A549 (cell line): ENCODE results near the gene MRPL34.

Experiments
- BHLHE40 ChIP-seq: IDR thresholded peaks from 2 replicates; pipeline ENCODE4 v1.6.1; 2012; ENCODE audit warnings: low read depth, low read length, inconsistent platforms
- CEBPB ChIP-seq, 2 experiments: fragments of >200 bp in 1 of 2; sonication (Bioruptor Twin) in 1 of 2; formaldehyde crosslinking in 1 of 2; IDR thresholded peaks; 2 replicates each; pipeline ENCODE4 v1.6.1; 2012 to 2016
- CTCF ChIP-seq: fragments of >200 bp; sonication (Bioruptor Twin); formaldehyde crosslinking; IDR thresholded peaks from 3 replicates; pipeline ENCODE4 v1.5.1; 2016
- MAX ChIP-seq: IDR thresholded peaks from 2 replicates; pipeline ENCODE4 v1.6.1; 2012
- MYC ChIP-seq: IDR thresholded peaks from 2 replicates; pipeline ENCODE4 v1.6.1; 2012; ENCODE audit warnings: mild to moderate bottlenecking, inconsistent platforms, low read length, improper control_type of control experiment, borderline replicate concordance
- PBX3 ChIP-seq: IDR thresholded peaks from 2 replicates; pipeline ENCODE4 v1.6.1; 2012
- POLR2A ChIP-seq: IDR thresholded peaks from 2 replicates; pipeline ENCODE4 v1.6.1; 2012; ENCODE audit warnings: mild to moderate bottlenecking, low read length
- TP53 ChIP-seq: fragments of 250-450 bp; sonication (Bioruptor Pico); IDR thresholded peaks from 2 replicates; pipeline ENCODE4 v1.5.0; 2021; ENCODE audit warnings: mild to moderate bottlenecking, moderate library complexity
- USF2 ChIP-seq: fragments of 450-650 bp; IDR thresholded peaks from 2 replicates; pipeline ENCODE4 v1.6.1; 2014; ENCODE audit warnings: antibody characterized with exemption
- TF ChIP-seq, protein P1 (sequence below): fragments of 200-600 bp; sonication (generic); IDR thresholded peaks from 2 replicates; pipeline ENCODE4 v1.6.1; 2016; ENCODE audit warnings: antibody characterized with exemption, mild to moderate bottlenecking, moderate library complexity

GRCh38 chr19:17339088-17339741, 33.5 kb downstream of the MRPL34 start:
- TF ChIP-seq MAX (no peak), PBX3 (no peak), USF2 (no peak), POLR2A (no peak), BHLHE40 (no peak), MYC (no peak), TP53 (CRISPR knock-in tag) (no peak), CTCF (no peak), CEBPB (IDR thresholded peaks at IDR 0.05) (no peak)
- TF ChIP-seq, protein P1, sequence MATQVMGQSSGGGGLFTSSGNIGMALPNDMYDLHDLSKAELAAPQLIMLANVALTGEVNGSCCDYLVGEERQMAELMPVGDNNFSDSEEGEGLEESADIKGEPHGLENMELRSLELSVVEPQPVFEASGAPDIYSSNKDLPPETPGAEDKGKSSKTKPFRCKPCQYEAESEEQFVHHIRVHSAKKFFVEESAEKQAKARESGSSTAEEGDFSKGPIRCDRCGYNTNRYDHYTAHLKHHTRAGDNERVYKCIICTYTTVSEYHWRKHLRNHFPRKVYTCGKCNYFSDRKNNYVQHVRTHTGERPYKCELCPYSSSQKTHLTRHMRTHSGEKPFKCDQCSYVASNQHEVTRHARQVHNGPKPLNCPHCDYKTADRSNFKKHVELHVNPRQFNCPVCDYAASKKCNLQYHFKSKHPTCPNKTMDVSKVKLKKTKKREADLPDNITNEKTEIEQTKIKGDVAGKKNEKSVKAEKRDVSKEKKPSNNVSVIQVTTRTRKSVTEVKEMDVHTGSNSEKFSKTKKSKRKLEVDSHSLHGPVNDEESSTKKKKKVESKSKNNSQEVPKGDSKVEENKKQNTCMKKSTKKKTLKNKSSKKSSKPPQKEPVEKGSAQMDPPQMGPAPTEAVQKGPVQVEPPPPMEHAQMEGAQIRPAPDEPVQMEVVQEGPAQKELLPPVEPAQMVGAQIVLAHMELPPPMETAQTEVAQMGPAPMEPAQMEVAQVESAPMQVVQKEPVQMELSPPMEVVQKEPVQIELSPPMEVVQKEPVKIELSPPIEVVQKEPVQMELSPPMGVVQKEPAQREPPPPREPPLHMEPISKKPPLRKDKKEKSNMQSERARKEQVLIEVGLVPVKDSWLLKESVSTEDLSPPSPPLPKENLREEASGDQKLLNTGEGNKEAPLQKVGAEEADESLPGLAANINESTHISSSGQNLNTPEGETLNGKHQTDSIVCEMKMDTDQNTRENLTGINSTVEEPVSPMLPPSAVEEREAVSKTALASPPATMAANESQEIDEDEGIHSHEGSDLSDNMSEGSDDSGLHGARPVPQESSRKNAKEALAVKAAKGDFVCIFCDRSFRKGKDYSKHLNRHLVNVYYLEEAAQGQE: no peak
